Right lobe of liver (tissue), 6 donors: ENCODE measurements around the gene NCF4. TPM values are rescaled to one million over a fixed set of nuclear protein-coding genes. Genes with fewer than 3 reads are reported as not detected.

Source experiments
- ATAC-seq, 4 donors: fragments of 200-7000 bp; cut with Tn5 transposase; one replicate each; pipeline ENCODE4 v1.9.1; 2020; ENCODE audit warnings: mild to moderate bottlenecking in 4 of 4, moderate library complexity in 4 of 4
- DNase-seq, 3 donors: peaks; one replicate each; pipeline ENCODE4 v3.0.0-alpha.2; 2020
- H3K27ac ChIP-seq, 3 donors: fragments of 200-600 bp; one replicate each; pipeline ENCODE4 v1.8.0; 2022
- H3K27me3 ChIP-seq, 2 donors: fragments of 200-600 bp; one replicate each; pipeline ENCODE4 v1.8.0; 2022
- H3K36me3 ChIP-seq, 4 donors: fragments of 200-600 bp; sonication (generic) in 1 of 4; one replicate each; pipeline versions ENCODE4 v1.5.1 to v1.8.0; 2017 to 2022; ENCODE audit warnings: control low read depth in 1 of 4
- H3K4me1 ChIP-seq, 4 donors: fragments of 200-600 bp; sonication (generic) in 1 of 4; one replicate each; pipeline versions ENCODE4 v1.5.1 to v1.8.0; 2017 to 2022; ENCODE audit warnings: control low read depth in 1 of 4
- H3K4me3 ChIP-seq, 3 donors: fragments of 200-600 bp; one replicate each; pipeline ENCODE4 v1.8.0; 2022
- H3K9me3 ChIP-seq, 4 donors: fragments of 200-600 bp; sonication (generic) in 1 of 4; one replicate each; pipeline versions ENCODE4 v1.5.1 to v1.8.0; 2017 to 2022; ENCODE audit warnings: control low read depth in 1 of 4
- CTCF ChIP-seq, 4 donors: fragments of 200-600 bp in 3 of 4; fragments of 450-650 bp in 1 of 4; IDR thresholded peaks; one replicate each; pipeline versions ENCODE4 v1.5.1 to v1.8.0; 2016 to 2022; ENCODE audit warnings: antibody characterized with exemption in 4 of 4, mild to moderate bottlenecking in 2 of 4
- POLR2A ChIP-seq: fragments of 450-650 bp; IDR thresholded peaks from one replicate; pipeline ENCODE4 v1.6.1; 2017; ENCODE audit warnings: antibody characterized with exemption, mild to moderate bottlenecking
- WGBS: methylation state at CpG from one replicate; pipeline ENCODE4 v1.1.6; 2018; ENCODE audit warnings: low coverage, low lambda C conversion rate; ENCODE audit not compliant: insufficient coverage; ENCODE audit errors: missing lambda C conversion rate; 5-methylcytosine and 5-hydroxymethylcytosine counted together
- intact Hi-C, 2 donors: fragments of 100-400 bp; cut with DNase I; formaldehyde crosslinking; loops; one replicate each; pipeline versions ENCODE4 v1.11.2 to v1.14.1; 2022
- total RNA-seq, 6 experiments: library from RNA; depleted of rRNA in 2 of 6; stranded (reverse); fragments of >200 nt in 2 of 6; fragmentation: NEBNext Ultra II Directional in 3 of 6; extraction: Animal tissue kit (Norgen Biotek cat#: 25700) in 3 of 6; gene quantifications; one replicate each; pipeline versions ENCODE4 v1.1.0 to v1.2.4, GENCODE V29; 2016 to 2023
- donor health status: DM: no; HTN: yes; CAD: no.
- donor health status: DM: no; HTN: no; CAD: no.
- donor health status: DM: no; HTN: no; CAD: no.
- donor health status: DM: no; HTN: yes; CAD: no.
- donor health status: DM: no; HTN: yes; CAD: no.

NCF4 gene
- total RNA-seq, 6 experiments from 2014 or later = 2.3 to 6.2 (median 4.0) TPM

- Histone ChIP-seq H3K4me1 (peaks cover 0 to 7% (median 0%) of the 10 kb centered on the region in 4 donors), H3K9me3 (no peaks in the 10 kb centered on the region), H3K4me3 (no peak overlapping the region), H3K27ac (no peak overlapping the region), H3K36me3 (no peaks in the 10 kb centered on the region), H3K27me3 (peaks cover 0 to 11% of the 10 kb centered on the region in 2 donors)
- no peak for TF ChIP-seq POLR2A
- no peak for TF ChIP-seq CTCF (IDR thresholded peaks at IDR 0.05)
- WGBS = 36% methylated on average over 4 of the region's 9 CpGs
- intact Hi-C loops = no loop called here
- no peak for DNase-seq
- ATAC-seq = no peak
Measured at GRCh38 chr22:36819112-36819511, 41.7 kb upstream of the NCF4 start.

GRCh38 chr22:36822581-36822980 is 38.2 kb upstream of the NCF4 start:
- no peak overlapping the region for H3K27ac ChIP-seq
- H3K27me3 ChIP-seq = peaks cover 0 to 7% of the 10 kb centered on the region in 2 donors
- DNase-seq = no peak
- intact Hi-C loops = no loop called here
- H3K4me3 ChIP-seq = no peak overlapping the region
- TF ChIP-seq CTCF (IDR thresholded peaks at IDR 0.05) = no peak
- no peak for TF ChIP-seq POLR2A
- no peak for ATAC-seq
- 59% methylated on average over 5 of the region's 6 CpGs for WGBS
- H3K36me3 ChIP-seq = no peaks in the 10 kb centered on the region
- no peaks in the 10 kb centered on the region for H3K9me3 ChIP-seq
- H3K4me1 ChIP-seq = no peaks in the 10 kb centered on the region

GRCh38 chr22:36823186-36823839 is 37.5 kb upstream of the NCF4 start:
- no peaks in the 10 kb centered on the region for H3K36me3 ChIP-seq
- TF ChIP-seq POLR2A = no peak
- no peak for TF ChIP-seq CTCF (IDR thresholded peaks at IDR 0.05)
- DNase-seq = no peak
- no peak overlapping the region for H3K4me3 ChIP-seq
- WGBS = 33% methylated on average over 11 of the region's 17 CpGs
- H3K9me3 ChIP-seq = no peaks in the 10 kb centered on the region
- no peaks in the 10 kb centered on the region for H3K4me1 ChIP-seq
- H3K27me3 ChIP-seq = peaks cover 0 to 1% of the 10 kb centered on the region in 2 donors
- peak in 3 of 4 donors; percentile 21 to 43 (median 28) for ATAC-seq
- intact Hi-C loops = no loop called here
- H3K27ac ChIP-seq = no peak overlapping the region

GRCh38 chr22:36824655-36825054 is 36.2 kb upstream of the NCF4 start:
- H3K9me3 ChIP-seq = no peaks in the 10 kb centered on the region
- no peaks in the 10 kb centered on the region for H3K36me3 ChIP-seq
- H3K27ac ChIP-seq = no peak overlapping the region
- WGBS = 90% methylated on average over 1 of the region's 2 CpGs
- DNase-seq (no peak), ATAC-seq (no peak)
- intact Hi-C loops = no loop called here
- TF ChIP-seq POLR2A (no peak), CTCF (IDR thresholded peaks at IDR 0.05) (no peak)
- no peaks in the 10 kb centered on the region for H3K27me3 ChIP-seq
- H3K4me1 ChIP-seq = no peaks in the 10 kb centered on the region
- H3K4me3 ChIP-seq = no peak overlapping the region
